ENCODE data around the gene FCAR. TPM values are rescaled to one million over a fixed set of nuclear protein-coding genes. Genes with fewer than 3 reads are reported as not detected.
"Not testable (repeated sequence)": the region's sequence is repeated elsewhere in the genome, so short reads cannot be mapped to it uniquely, and the experiment has no call there.

Gene FCAR
- not detected in 2 replicates for total RNA-seq (2014; rRNA removed; shearing (Covaris generic))
- not detected in 2 replicates for polyA plus RNA-seq (2016; fragmentation: Nextera tagmentation; extraction: Ambion mirVana)

DNA sequence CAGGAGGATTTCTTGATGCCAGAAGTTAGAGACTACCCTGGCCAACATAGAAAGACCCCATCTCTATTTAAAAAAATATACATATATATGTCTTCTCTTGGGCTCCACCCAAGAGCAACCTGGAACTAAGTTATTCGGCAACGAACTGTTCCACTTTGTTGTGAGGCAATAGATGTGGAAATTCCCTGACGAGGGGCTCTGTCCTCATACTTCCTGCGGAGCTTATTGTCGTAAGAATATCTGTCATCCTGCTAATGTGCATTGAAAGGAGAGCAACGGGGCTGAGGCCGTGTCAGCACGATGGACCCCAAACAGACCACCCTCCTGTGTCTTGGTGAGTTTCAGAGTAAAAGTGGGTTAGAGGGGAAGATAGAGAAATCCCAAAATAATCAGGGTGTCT lies at the start of gene FCAR:
Gene FCAR, plus strand, starts transcription at position 246 of the 400 bp plus-strand sequence. Its CDS starts 55 bp downstream, at position 301.
- Histone ChIP-seq H3K4me3 (no peak within 1 kb of the TSS), H4K20me1 (ENCODE audit: insufficient read depth) (no peaks in the 10 kb centered on the region), H3K4me2 (ENCODE audit: unreplicated experiment) (no peak within 1 kb of the TSS), H3K79me2 (ENCODE audit: insufficient read depth) (no peaks in the 10 kb centered on the region), H3K9ac (no peak within 1 kb of the TSS), H2AFZ (no peak within 1 kb of the TSS), H3K36me3 (ENCODE audit: low read depth) (no peaks in the 10 kb centered on the region), H3K4me1 (ENCODE audit: insufficient read depth) (no peaks in the 10 kb centered on the region), H3K9me3 (ENCODE audit: low read depth) (no peaks in the 10 kb centered on the region), H3K27me3 (replicated peaks; ENCODE audit: insufficient read depth) (no peaks in the 10 kb centered on the region), H3F3A (ENCODE audit: insufficient read depth) (no peaks in the 10 kb centered on the region), H3K9me2 (ENCODE audit: insufficient read depth) (no peaks in the 10 kb centered on the region), H3K27ac (no peak within 1 kb of the TSS)
- 19 to 22% methylated on average over 8 of the region's 8 CpGs for WGBS, 2 experiments (ENCODE audit: low coverage in 1 of 2, low lambda C conversion rate in 2 of 2, missing lambda C conversion rate in 2 of 2)
- TF ChIP-seq EZH2phosphoT487 (IDR thresholded peaks at IDR 0.05; ENCODE audit: insufficient read depth, low read depth) (no peak), EZH2 (IDR thresholded peaks at IDR 0.05; ENCODE audit: insufficient read depth, poor library complexity, severe bottlenecking) (no peak)
- in situ Hi-C loops (cut with MboI) = no loop called here
- no peak for DNase-seq

DNA sequence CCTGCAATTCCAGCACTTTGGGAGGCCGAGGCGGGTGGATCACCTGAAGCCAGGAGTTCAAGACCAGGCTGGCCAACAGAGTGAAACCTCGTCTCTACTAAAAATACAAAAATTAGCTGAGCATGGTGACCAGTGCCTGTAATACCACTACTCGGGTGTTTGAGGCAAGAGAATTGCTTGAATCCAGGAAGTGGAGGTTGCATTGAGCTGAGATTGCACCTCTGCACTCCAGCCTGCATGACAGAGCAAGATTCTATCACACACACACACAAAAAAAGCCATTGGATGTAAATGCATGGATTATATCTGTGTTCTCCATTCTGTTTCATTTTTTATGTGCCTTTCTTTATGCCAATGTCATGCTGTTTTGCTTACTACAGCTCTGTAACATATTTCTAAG lies 49.6 kb upstream of the FCAR start:
- H3K4me1 ChIP-seq (ENCODE audit: insufficient read depth); H3F3A ChIP-seq (ENCODE audit: insufficient read depth); H3K27ac ChIP-seq; H3K36me3 ChIP-seq (ENCODE audit: low read depth); H3K9ac ChIP-seq; H3K9me2 ChIP-seq (ENCODE audit: insufficient read depth); H3K4me3 ChIP-seq; H2AFZ ChIP-seq; H3K4me2 ChIP-seq (ENCODE audit: unreplicated experiment); H3K79me2 ChIP-seq (ENCODE audit: insufficient read depth); in situ Hi-C loops (cut with MboI); H3K27me3 ChIP-seq (replicated peaks; ENCODE audit: insufficient read depth); H3K9me3 ChIP-seq (ENCODE audit: low read depth); DNase-seq; H4K20me1 ChIP-seq (ENCODE audit: insufficient read depth): not testable (repeated sequence)
- WGBS, 2 experiments (ENCODE audit: low coverage in 1 of 2, low lambda C conversion rate in 2 of 2, missing lambda C conversion rate in 2 of 2) = 7 to 24% methylated on average over 4 of the region's 4 CpGs

DNA sequence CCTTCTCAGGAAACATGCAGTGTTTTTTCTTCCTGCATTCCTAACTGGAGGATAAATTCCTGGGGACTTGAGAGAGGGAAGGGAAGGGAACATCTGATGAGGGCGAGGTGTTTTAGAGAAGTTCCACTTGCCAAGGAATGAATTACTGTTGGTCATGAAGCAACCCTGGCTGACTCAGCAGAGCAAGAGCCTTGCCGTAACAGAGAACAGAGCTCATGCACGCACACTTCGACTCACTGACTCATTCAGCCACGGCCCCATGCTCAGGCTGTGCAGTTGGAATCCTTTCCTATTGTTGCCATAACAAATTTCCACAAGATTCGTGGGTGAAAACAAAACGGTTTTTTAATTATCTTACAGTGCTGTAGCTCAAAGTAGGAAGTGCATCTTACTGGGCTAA lies 48.7 kb upstream of the FCAR start:
- H2AFZ ChIP-seq; H3K79me2 ChIP-seq (ENCODE audit: insufficient read depth); H3K9ac ChIP-seq; DNase-seq; H3K4me3 ChIP-seq; H3K4me1 ChIP-seq (ENCODE audit: insufficient read depth); H3K27me3 ChIP-seq (replicated peaks; ENCODE audit: insufficient read depth); H3K27ac ChIP-seq; H3K9me3 ChIP-seq (ENCODE audit: low read depth); H3F3A ChIP-seq (ENCODE audit: insufficient read depth); H4K20me1 ChIP-seq (ENCODE audit: insufficient read depth); in situ Hi-C loops (cut with MboI); H3K36me3 ChIP-seq (ENCODE audit: low read depth); H3K9me2 ChIP-seq (ENCODE audit: insufficient read depth); H3K4me2 ChIP-seq (ENCODE audit: unreplicated experiment): not testable (repeated sequence)
- 16 to 18% methylated on average over 7 of the region's 7 CpGs for WGBS, 2 experiments (ENCODE audit: low coverage in 1 of 2, low lambda C conversion rate in 2 of 2, missing lambda C conversion rate in 2 of 2)

DNA sequence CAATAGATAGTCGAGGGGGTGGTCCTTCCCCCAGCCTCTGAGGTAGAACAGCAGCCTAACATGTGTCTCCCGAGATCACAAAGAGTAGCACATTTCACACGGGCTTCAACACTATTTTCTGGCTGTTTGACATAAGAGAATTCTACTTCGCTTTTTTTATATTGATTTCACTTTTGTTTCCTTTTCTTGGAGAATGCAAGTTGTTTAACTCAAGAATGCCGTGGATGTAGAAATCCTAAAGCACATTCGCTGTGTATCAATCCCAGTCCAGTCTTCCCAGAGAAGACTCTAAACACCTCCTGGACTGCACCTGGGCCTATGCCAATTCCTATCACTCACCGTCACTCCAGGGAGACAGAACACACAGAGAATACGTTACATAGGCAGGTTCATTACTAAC lies 46.0 kb upstream of the FCAR start:
- H2AFZ ChIP-seq; in situ Hi-C loops (cut with MboI); H3K27ac ChIP-seq; H3K79me2 ChIP-seq (ENCODE audit: insufficient read depth); H3K4me1 ChIP-seq (ENCODE audit: insufficient read depth); H3K9me2 ChIP-seq (ENCODE audit: insufficient read depth); H3K9me3 ChIP-seq (ENCODE audit: low read depth); DNase-seq; H3K36me3 ChIP-seq (ENCODE audit: low read depth); H3K4me2 ChIP-seq (ENCODE audit: unreplicated experiment); H4K20me1 ChIP-seq (ENCODE audit: insufficient read depth); H3K4me3 ChIP-seq; H3K9ac ChIP-seq; H3F3A ChIP-seq (ENCODE audit: insufficient read depth); H3K27me3 ChIP-seq (replicated peaks; ENCODE audit: insufficient read depth): not testable (repeated sequence)
- WGBS, 2 experiments (ENCODE audit: low coverage in 1 of 2, low lambda C conversion rate in 2 of 2, missing lambda C conversion rate in 2 of 2) = 14 to 15% methylated on average over 8 of the region's 8 CpGs

DNA sequence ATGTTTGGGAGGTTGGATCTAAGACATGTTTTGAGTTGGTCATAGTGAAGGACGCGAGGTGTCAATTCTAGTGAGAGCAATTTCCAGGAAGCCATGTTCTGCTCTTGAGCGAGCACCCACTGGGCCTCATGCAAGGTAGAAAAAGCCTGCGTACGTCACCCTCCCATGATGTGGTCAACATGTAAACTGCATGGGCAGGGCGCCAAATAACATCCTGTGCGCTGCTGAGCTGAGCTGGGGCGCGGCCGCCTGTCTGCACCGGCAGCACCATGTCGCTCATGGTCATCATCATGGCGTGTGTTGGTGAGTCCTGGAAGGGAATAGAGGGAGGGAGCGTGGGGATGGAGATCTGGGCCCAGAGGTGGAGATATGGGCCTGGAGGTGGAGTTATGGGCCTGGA lies 41.5 kb upstream of the FCAR start, which contains the start of gene KIR2DS4:
Gene KIR2DS4, plus strand, starts transcription at position 181 of the 400 bp plus-strand sequence.
- H3F3A ChIP-seq (ENCODE audit: insufficient read depth); H3K4me1 ChIP-seq (ENCODE audit: insufficient read depth); H3K36me3 ChIP-seq (ENCODE audit: low read depth); H3K9me2 ChIP-seq (ENCODE audit: insufficient read depth); H3K9me3 ChIP-seq (ENCODE audit: low read depth); H3K79me2 ChIP-seq (ENCODE audit: insufficient read depth); H2AFZ ChIP-seq; H3K4me3 ChIP-seq; in situ Hi-C loops (cut with MboI); DNase-seq; H3K27ac ChIP-seq; H4K20me1 ChIP-seq (ENCODE audit: insufficient read depth); H3K4me2 ChIP-seq (ENCODE audit: unreplicated experiment); H3K9ac ChIP-seq; H3K27me3 ChIP-seq (replicated peaks; ENCODE audit: insufficient read depth): not testable (repeated sequence)
- WGBS, 2 experiments (ENCODE audit: low coverage in 1 of 2, low lambda C conversion rate in 2 of 2, missing lambda C conversion rate in 2 of 2) = 67 to 75% methylated on average over 14 of the region's 14 CpGs

DNA sequence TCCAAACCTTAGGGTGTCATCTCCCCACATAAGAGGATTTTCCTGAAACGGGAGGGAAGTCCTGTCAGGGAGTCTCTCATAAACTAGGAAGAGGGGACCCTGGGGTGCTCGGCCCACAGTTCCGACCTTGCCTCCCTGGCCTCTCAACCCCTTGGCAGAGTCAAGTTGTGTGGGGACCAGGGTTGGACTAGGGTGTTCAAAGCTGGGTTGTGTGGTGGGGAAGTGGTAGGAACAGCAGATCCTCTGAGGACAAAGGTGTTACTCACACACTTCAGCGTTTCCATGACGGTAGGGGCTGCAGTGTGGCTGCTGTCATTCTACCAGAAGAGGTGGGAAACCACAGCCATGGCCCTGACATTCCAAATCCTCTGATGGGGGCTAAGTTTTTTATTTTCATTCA lies 38.9 kb upstream of the FCAR start:
- H3F3A ChIP-seq (ENCODE audit: insufficient read depth); DNase-seq; H3K9ac ChIP-seq; H3K27ac ChIP-seq; H3K4me2 ChIP-seq (ENCODE audit: unreplicated experiment); H4K20me1 ChIP-seq (ENCODE audit: insufficient read depth); in situ Hi-C loops (cut with MboI); H3K27me3 ChIP-seq (replicated peaks; ENCODE audit: insufficient read depth); H3K4me1 ChIP-seq (ENCODE audit: insufficient read depth); H3K9me2 ChIP-seq (ENCODE audit: insufficient read depth); H3K79me2 ChIP-seq (ENCODE audit: insufficient read depth); H3K36me3 ChIP-seq (ENCODE audit: low read depth); H3K4me3 ChIP-seq; H2AFZ ChIP-seq; H3K9me3 ChIP-seq (ENCODE audit: low read depth): not testable (repeated sequence)
- 35 to 42% methylated on average over 5 of the region's 5 CpGs for WGBS, 2 experiments (ENCODE audit: low coverage in 1 of 2, low lambda C conversion rate in 2 of 2, missing lambda C conversion rate in 2 of 2)

DNA sequence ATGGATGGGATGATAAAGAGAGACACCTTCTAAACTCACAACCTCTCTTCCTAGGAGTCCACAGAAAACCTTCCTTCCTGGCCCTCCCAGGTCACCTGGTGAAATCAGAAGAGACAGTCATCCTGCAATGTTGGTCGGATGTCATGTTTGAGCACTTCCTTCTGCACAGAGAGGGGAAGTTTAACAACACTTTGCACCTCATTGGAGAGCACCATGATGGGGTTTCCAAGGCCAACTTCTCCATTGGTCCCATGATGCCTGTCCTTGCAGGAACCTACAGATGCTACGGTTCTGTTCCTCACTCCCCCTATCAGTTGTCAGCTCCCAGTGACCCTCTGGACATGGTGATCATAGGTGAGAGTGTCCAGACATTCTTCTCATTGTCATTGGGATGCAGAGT lies 36.5 kb upstream of the FCAR start:
- H3K79me2 ChIP-seq (ENCODE audit: insufficient read depth); H3K27ac ChIP-seq; DNase-seq; H3K4me3 ChIP-seq; in situ Hi-C loops (cut with MboI); H3K9me2 ChIP-seq (ENCODE audit: insufficient read depth); H3K4me2 ChIP-seq (ENCODE audit: unreplicated experiment); H3K4me1 ChIP-seq (ENCODE audit: insufficient read depth); H2AFZ ChIP-seq; H3K9ac ChIP-seq; H4K20me1 ChIP-seq (ENCODE audit: insufficient read depth); H3F3A ChIP-seq (ENCODE audit: insufficient read depth); H3K9me3 ChIP-seq (ENCODE audit: low read depth); H3K27me3 ChIP-seq (replicated peaks; ENCODE audit: insufficient read depth); H3K36me3 ChIP-seq (ENCODE audit: low read depth): not testable (repeated sequence)
- WGBS, 2 experiments (ENCODE audit: low coverage in 1 of 2, low lambda C conversion rate in 2 of 2, missing lambda C conversion rate in 2 of 2) = 10 to 16% methylated on average over 2 of the region's 2 CpGs
